DMS53 treated with DMSO at 0.1 percent for 48 hours (cell line): Measurements from ENCODE around the gene CILP2.

Experiments used
- DNase-seq: peaks from one replicate; lab custom pipeline; 2025; ENCODE audit not compliant: unreplicated experiment; lab: John Stamatoyannopoulos, UW

CILP2 gene

DNA sequence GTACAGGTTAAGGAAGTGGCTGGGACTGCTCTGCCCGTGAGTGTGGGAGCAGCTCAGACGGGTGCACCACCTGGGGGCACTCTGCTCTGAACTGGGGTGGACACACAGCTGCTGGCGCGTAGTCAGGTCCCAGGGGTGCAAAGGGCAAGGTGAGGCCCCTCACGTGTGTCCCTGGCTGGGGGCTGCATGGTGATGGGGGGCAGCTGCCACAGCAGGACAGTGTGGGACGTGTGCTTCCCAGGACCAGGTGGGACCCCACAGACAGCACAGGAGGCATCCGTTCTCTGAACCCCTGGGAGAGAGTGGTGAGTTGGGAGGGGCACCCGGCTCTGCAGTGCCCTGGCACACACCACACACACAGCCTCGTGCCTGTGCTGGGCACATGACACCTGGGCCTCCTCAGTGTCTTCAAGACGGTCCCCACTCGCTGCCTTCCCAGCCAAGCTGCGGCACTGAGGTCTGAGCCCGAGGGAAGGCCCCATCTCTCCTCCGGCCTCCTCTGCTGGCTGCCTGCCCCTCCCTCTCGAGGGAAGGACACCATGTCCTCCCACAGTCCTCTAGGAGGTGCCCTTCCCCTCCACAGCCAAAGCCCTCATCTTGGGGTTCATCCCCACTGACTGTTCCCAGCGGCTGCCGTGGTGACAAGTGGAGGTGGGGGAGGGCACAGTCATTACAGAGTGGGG lies 24.7 kb downstream of the CILP2 start:
- DNase-seq = no peak

DNA sequence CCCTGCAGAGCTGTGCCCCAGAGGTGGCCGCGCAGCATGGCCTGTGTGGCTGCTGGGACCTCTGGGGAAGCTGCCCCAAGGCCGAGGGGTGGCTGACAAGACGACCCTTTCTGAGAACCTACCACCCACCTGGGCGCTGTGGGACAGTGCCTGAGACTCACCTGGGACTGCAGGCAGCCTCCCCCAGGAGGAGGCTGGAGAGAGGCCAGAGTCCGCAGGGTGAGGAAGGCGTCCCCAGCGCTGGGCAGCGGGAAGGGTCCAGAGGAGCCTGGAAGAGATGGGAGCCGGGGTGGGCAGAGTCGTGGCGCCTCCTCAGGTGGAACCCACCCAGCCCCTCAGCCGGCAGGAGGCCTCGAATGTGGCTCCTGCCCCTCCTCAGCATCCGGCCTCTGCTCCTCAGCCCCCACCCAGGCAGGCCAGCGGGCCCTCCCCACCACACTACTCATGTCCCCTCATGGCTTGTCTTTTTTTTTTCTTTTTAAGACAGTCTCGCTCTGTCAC lies 25.3 kb downstream of the CILP2 start:
- no peak for DNase-seq

DNA sequence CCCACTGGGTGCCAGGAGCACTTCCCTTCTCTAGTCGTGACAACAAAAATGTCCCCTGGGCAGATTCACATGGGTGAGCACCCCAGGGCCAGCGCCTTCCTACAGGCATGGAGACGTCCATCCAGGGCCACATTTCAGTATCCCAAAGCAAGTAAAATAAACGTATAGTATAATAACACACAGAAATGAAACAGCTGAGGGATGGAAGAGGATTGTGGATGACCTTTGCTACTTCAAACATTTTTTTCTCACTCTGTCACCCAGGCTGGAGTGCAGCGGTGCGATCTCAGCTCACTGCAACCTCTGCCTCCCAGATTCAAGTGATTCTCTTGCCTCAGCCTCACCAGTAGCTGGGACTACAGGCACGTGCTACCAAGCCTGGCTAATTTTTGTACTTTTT lies 28.2 kb downstream of the CILP2 start:
- no peak for DNase-seq

DNA sequence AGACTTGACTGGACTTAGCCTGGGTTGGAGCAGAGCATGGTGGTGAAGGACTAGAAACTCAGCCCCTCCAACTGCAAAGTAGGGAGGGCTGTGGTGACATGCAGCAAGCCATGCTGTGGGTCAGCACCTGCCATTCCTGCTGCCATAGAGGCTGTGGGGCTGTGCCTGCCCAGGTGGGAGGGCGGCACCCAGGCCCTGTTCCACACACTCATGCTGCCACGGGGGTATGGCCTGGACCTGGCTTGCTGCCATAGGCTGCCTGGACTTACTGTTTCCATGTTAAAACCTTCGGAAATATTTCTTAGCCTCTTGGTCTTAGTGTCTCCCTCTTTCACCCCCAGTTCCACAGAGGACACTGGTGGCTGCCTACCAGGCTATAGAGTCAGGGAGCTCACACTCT lies 29.3 kb downstream of the CILP2 start:
- DNase-seq = no peak

DNA sequence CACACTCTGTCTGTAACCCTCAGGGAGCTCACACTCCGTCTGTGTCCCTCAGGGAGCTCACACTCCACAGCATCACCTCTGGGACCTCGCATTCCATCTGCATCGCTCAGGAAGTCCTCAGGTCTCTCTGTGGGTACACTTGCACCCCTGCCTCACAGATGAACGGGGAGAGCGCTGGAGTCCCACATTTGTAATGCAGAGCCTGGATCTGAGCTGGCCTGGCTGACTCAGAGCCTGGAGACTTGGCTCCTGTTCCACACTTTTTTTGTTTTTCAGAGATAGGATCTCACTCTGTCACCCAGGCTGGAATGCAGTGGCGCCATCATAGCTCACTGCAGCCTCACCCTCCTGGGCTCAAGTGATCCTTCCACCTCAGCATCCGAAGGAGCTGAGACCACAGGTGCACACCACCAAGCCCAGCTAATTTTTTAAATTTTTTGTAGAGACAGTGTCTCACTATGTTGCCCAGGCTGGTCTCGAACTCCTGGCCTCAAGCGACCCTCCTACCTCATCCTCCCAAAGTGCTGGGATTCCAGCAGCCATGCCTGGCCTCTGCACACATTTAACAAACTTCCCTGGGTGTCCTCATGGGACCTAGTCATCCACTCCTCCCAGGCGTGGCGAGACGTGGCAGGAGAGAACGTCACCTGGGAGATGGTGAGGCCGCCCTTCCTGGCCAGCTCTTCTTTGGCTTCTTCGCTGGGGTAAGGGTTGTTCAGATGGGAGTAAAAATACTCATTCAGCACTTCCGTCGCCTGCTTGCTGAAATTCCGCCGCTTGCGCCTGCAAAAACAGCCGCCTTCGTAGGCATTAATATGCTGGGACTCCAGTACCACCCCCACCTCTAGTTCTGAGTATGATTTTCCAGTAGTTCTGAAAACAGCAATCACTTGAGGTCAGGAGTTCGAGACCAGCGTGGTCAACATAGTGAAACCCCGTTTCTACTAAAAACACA lies 31.0 kb downstream of the CILP2 start:
- no peak for DNase-seq

DNA sequence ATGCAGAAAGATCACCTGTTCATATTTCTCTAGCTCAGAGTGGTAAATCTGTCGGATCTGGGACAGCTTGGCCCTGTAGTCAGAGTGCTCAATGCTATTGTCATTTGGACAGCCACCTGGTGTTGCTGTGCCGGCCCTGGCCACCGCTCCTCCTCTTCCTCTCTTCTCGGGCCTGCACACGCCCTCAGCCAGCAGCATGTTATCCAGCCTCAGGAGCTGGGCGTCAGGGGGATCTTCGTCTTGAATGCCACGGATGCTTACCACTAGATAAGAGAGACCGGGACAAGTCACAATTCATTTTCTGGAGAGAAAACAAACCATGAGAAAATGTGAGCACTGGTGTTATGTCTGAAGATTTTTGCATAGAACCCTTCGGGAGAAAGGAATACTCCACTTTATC lies 32.5 kb downstream of the CILP2 start:
- DNase-seq = no peak

DNA sequence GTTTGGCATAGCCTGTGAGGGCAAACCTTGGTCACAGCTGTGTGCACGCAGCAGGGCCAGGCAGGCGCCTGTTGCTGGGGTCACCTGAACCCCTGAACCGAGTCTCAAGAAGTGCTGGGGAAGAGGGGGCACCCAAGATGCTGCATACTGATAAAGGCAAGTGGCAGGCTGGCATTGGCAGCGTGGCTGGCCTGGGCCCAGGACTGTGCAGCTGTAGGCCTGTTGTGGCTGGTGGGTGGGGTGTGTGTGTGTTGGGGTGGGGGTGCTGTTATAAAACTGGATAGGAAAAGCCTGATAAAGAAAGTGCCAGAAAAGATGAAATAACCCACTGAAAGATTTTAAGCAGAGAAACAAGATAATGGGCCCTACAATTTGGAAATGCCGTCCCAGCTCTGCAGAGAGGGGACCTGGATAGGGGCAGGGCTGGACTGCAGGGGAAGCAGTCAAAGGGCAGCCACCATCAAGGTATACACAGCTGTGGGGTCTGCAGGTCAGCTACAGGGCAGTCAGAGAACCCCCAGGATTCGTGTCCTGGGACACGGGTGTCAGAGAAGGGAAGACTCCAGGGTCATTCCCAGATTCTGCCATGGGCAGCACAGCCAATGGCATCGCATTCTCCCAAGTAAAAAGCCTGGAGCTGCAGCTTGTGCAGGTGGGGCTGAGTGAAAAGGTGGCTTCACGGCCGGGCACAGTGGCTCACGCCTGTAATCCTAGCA lies 33.2 kb downstream of the CILP2 start:
- DNase-seq = no peak

DNA sequence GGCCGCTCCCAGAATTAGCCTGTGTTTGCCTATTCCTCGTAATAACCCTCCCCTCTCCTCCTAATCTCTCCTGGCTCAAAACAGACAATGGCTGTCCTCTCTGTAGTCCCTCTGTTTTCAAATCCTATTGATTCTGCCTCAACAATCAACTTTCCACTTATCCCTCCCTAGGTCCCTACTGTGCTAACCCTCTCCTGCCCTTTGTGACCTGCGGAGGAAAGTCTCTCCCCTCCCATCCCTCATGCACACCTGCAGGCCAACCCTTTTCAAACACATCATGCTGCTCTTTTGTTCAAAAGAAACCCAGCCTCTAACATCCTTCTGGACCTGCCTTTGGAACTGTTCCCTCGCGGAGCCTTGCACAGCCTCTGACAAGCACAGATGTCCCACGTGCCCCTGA lies 37.3 kb downstream of the CILP2 start:
- no peak for DNase-seq

DNA sequence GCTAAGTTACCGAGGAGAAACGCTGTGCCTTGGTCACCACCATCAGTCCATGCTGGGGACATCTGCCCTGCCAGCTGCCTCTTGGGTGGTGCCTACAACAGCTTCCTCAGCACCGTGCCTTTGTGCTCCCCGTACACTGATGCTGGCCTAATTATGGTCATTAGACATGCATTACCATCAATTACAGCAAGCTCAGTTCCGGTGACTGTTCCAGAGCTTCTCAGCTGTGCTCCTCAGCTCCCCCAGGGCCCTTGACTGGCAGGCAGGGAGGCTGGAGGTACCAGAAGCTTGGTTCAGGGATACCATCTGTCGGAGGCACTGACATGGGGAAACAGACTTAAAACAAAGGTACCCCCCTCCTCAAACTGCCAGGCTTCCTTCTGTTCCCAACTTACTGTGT lies 40.2 kb downstream of the CILP2 start:
- DNase-seq = no peak

DNA sequence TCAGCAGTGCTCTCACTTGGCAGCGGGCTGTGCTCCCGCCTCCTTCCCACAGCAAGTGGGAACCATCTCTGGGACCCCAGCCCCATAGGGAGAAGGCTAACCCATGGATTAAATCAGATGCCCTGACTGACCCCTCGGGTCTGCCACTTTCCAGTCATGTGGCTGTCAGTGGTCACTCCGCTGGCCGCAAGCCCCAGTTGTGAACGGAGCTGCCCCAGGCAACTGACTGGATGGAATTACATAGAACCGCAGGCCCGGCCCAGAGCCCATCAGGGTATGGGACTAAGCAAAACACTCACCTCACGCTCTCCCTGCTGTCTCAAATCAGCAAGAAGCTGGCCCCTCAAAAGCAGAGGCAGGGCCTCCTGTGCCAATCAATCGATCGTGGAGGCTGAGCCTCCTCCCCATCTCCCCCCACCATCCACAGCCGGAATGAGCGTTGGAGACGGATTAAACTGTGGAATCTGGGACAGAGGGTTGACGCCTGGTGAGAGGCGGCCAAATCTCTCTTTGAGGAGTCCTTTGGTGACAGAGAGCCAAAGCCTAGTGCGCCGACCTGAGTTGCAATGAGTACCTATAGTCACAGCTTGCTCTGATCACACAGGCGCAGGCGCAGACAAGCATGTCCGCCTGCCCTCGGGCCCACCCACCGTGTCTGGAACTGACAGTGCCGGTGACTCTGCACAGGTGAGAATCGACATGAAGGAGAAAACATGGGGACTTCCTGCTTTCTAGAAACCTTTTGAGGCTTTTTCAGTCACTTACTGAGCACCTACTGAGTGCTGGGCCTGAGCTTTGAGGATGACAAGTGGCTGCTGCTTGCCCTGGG lies 41.7 kb downstream of the CILP2 start:
- DNase-seq = no peak

DNA sequence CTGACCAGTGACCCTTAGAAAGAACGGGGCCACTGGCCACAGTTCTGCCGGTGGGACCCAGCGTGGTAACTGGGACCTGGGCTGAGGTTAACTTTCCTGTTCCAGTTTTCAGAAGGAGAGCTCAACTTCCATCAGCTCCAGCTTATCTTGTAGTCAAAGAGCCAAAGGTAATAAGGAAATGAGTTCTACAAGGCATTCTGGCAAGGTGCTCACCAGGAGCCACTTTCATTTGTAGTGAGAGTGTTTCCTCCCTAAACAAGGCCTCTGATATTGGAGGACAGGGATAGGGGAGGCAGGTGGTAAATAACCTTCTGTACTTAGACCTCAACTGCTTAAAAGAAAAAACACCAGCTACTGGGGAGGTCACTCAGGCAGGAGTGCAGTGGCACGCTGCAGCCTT lies 42.4 kb downstream of the CILP2 start:
- DNase-seq = no peak

DNA sequence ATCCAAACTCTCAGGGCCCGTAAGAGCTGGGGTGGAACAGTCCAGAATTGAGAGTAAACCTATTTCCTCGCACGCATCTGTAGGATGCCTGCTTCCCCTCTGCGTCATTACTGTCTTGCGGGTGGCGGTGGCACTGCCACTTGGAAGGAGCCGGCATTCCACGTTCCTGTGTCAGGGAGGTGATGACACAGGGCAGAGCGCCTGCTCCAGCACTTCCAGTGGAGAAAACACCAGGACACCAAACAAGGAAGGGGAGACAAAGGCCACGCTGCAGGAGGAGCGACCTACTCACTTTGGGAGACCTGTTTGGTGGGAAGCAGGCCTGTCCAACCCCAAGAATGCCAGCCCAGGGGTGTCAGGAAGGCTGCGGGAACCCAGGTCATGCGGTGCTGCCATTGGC lies 43.3 kb downstream of the CILP2 start:
- DNase-seq = no peak

DNA sequence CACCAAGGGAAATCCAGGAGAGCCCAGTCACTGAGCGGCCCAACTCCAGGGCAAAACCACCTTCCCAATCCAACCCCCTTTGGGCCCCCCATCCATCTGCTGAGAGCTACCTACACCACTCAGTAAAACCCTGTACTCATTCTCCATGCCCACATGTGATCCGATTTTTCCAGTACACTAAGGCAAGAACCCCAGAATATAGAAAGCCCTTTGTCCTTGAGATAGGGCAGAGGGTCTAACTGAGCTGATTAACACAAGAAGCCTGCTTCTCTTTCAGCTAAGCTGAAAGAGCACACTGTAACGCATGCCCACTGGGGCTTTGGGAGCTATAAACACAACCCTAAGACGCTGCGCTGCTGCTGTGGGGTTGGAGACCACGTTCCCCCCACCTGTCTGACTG lies 44.4 kb downstream of the CILP2 start:
- no peak for DNase-seq

DNA sequence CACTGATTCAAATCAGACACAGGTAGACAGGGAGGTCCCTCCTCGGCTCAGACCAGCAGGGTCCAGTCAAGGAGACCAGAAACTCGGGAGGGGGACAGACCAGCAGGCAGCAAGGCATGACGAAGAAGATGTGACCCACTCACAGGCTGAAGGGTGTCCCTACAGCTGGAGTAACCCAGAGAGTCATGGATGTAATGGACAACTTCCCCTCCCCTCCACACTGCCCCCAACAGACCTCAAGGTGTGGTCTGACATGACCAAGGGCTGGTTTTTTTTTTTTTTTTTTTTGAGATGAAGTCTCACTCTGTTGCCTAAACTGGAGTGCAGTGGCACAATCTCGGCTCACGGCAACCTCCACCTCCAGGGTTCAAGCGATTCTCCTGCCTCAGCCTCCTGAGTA lies 46.3 kb downstream of the CILP2 start:
- DNase-seq = no peak

DNA sequence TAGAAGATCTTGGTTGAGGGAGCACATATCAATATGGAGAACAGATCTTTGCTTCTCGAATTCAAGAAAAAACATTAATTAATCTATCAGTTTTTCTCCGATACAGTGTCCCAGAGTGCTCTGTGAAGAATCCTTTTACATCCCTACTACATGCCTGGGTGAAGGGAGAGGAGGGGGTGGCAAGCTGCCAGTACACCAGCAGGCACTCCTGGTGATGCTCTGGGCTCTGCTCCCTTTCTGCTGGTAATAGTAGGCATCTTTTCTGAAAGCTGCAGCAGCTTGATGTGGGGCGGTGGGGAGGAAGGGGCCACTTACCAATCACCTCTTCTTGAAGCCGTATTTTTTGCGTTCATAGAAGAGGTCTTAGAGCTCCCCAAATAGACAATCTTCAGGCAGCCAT lies 49.7 kb downstream of the CILP2 start:
- DNase-seq = no peak

DNA sequence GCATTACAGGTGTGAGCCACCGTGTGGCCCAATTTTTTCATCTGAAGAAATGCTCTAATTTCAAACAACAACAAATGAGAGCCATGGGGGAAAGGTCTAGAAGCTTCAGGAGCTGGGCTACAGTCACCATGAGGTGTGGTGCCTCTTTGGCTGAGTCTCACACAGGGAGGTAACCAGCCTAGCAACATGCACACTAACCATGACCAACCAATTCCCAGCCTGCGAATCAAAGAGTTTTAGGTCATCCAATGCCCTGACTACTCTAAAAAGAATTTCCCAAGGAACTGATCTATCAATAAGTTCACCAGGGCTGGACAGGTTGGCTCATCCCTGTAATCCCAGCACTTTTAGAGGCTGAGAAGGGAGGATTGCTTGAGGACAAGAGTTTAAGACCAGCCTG lies 50.5 kb downstream of the CILP2 start:
- DNase-seq = no peak

DNA sequence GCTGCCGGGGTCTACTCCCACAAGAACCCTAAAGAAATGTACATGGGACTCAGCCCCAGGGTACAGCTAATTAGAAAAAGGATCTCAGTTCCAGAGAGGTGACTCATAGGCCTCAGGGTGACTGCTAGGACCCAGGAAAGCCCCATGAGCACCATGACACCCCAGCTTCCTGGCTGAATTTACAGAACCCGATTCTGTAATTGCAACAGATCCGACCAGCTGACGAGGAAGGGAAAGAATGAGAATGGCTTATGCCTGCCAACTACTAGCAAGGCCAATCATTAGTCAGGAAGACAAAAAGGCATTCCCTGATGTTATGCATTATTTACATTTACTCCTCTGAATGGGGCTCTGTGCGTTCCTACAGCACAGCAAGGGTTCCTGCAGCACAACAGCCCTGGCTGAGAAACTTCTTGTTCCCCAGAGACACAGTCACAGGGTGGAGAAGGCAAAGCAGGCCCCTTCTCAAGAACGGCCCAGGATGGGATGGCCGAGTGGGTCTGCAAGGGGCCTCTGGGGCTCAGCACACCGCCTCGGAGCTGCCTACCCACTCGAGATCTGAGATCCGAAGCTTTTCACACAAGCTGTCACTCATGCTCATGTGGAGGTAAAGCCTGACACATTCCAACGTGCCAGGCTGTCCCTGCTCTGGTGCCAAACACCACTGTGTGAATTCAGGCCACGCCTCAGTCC lies 53.2 kb downstream of the CILP2 start:
- DNase-seq = no peak

DNA sequence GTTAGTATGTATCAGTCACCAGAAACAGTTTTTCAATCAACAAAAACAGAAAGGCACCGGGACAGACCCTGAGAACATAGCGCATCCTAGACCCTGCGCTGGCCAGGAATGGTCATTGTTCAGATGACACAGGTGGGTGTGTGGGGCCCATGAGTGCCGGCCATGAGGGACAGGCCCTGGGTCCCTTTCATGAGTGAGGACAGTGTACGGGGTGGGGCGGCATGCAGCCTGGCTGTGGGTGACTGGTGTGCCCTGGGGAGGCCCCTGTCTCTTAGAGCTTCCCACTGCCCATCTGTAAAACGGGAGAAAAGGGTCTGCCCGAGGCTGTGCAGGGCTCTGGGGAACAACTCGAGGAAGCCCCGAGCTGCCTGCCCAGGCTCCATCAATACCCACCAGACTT lies 54.6 kb downstream of the CILP2 start:
- no peak for DNase-seq

DNA sequence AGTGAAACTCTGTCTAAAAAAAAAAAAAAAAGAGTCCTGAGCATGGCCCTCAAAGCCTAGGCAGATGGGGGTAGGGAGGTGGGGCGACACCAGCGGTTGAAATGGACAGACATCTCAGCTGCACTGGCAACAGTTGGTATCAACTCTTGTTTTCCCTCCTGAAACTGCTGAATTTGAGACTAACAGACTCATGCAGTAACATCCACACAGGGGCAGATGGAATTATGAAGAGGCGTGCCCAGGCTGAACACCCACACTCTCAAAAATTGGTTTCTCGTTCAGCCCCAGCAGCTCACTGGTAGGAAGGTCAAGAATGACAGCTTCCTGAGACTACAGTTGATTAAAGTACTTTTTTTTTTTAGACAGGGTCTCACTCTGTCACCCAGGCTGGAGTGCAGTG lies 56.3 kb downstream of the CILP2 start:
- no peak for DNase-seq

DNA sequence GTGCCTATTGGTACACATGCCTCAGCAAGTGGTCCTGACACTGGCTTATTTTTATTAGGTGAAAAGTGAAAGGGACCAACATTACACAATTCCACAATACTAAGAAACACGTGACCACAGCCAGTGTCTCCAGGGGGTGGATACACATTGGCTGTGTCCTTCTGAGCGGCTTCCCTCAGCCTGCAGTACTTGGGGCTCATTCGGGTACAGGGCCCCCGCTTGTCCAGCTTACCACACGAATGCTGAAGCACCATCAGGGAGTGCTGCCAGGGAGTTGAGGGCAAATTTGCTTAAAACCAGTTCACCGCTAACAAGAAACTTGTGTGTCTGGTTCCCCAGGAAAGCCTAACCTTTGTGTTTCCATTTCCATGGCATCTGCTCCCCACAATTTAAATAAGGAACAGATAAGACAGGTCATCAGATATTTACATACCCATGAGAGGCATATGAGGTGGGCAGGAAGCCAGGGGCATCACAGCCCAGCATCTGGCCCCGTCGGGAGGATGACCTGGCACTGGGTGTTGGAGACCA lies 57.2 kb downstream of the CILP2 start:
- DNase-seq = no peak
